ENCODE data around the gene CEACAM16. TPM values are rescaled to one million over a fixed set of nuclear protein-coding genes. Genes with fewer than 3 reads are reported as not detected.
"Not testable (repeated sequence)": the region's sequence is repeated elsewhere in the genome, so short reads cannot be mapped to it uniquely, and the experiment has no call there.

Gene CEACAM16
- total RNA-seq, 1 donor from 2014 or later, result not detected

- Mint-ChIP-seq H3K36me3 (ENCODE audit: unreplicated experiment) (no peaks in the 10 kb centered on the region), H3K27me3 (ENCODE audit: unreplicated experiment) (no peaks in the 10 kb centered on the region), H3K9me3 (ENCODE audit: unreplicated experiment) (no peaks in the 10 kb centered on the region), H3K27ac (ENCODE audit: unreplicated experiment) (no peak overlapping the region), H3K4me1 (ENCODE audit: unreplicated experiment) (peaks cover 18% of the 10 kb centered on the region), H3K4me3 (ENCODE audit: unreplicated experiment) (no peak overlapping the region)
- no peak for DNase-seq (ENCODE audit: extremely low spot score, unreplicated experiment)
- no peak for TF ChIP-seq CTCF (IDR thresholded peaks at IDR 0.05)
These were observed 18.4 kb upstream of the CEACAM16 start for GRCh38 chr19:44680536-44680935.

- Mint-ChIP-seq H3K9me3 (ENCODE audit: unreplicated experiment) (no peaks in the 10 kb centered on the region), H3K27me3 (ENCODE audit: unreplicated experiment) (no peaks in the 10 kb centered on the region), H3K4me1 (ENCODE audit: unreplicated experiment) (peaks cover 19% of the 10 kb centered on the region), H3K27ac (ENCODE audit: unreplicated experiment) (no peak overlapping the region), H3K4me3 (ENCODE audit: unreplicated experiment) (no peak overlapping the region), H3K36me3 (ENCODE audit: unreplicated experiment) (no peaks in the 10 kb centered on the region)
- TF ChIP-seq CTCF (IDR thresholded peaks at IDR 0.05), result no peak
- DNase-seq (ENCODE audit: extremely low spot score, unreplicated experiment), result no peak
These were observed 16.8 kb upstream of the CEACAM16 start for GRCh38 chr19:44681992-44682790.

- DNase-seq (ENCODE audit: extremely low spot score, unreplicated experiment), result no peak
- no peaks in the 10 kb centered on the region for H3K9me3 Mint-ChIP-seq (ENCODE audit: unreplicated experiment)
- H3K4me1 Mint-ChIP-seq (ENCODE audit: unreplicated experiment), result peaks cover 15% of the 10 kb centered on the region
- H3K27ac Mint-ChIP-seq (ENCODE audit: unreplicated experiment), result no peak overlapping the region
- no peak overlapping the region for H3K4me3 Mint-ChIP-seq (ENCODE audit: unreplicated experiment)
- no peaks in the 10 kb centered on the region for H3K27me3 Mint-ChIP-seq (ENCODE audit: unreplicated experiment)
- no peak for TF ChIP-seq CTCF (IDR thresholded peaks at IDR 0.05)
- no peaks in the 10 kb centered on the region for H3K36me3 Mint-ChIP-seq (ENCODE audit: unreplicated experiment)
These were observed 16.1 kb upstream of the CEACAM16 start for GRCh38 chr19:44682807-44683206.

GRCh38 chr19:44683434-44684210 lies 15.3 kb upstream of the CEACAM16 start:
- Mint-ChIP-seq H3K9me3 (ENCODE audit: unreplicated experiment) (no peaks in the 10 kb centered on the region), H3K4me1 (ENCODE audit: unreplicated experiment) (peaks cover 15% of the 10 kb centered on the region), H3K27me3 (ENCODE audit: unreplicated experiment) (no peaks in the 10 kb centered on the region), H3K27ac (ENCODE audit: unreplicated experiment) (no peak overlapping the region), H3K4me3 (ENCODE audit: unreplicated experiment) (no peak overlapping the region), H3K36me3 (ENCODE audit: unreplicated experiment) (no peaks in the 10 kb centered on the region)
- no peak for DNase-seq (ENCODE audit: extremely low spot score, unreplicated experiment)
- TF ChIP-seq CTCF (IDR thresholded peaks at IDR 0.05), result no peak

- H3K36me3 Mint-ChIP-seq (ENCODE audit: unreplicated experiment); DNase-seq (ENCODE audit: extremely low spot score, unreplicated experiment); H3K27ac Mint-ChIP-seq (ENCODE audit: unreplicated experiment); H3K4me3 Mint-ChIP-seq (ENCODE audit: unreplicated experiment); H3K9me3 Mint-ChIP-seq (ENCODE audit: unreplicated experiment); H3K27me3 Mint-ChIP-seq (ENCODE audit: unreplicated experiment): not testable (repeated sequence)
- peaks cover 19% of the 10 kb centered on the region for H3K4me1 Mint-ChIP-seq (ENCODE audit: unreplicated experiment)
These were observed 14.6 kb upstream of the CEACAM16 start for GRCh38 chr19:44684396-44684795.

All from osteocyte (in vitro differentiated cells).